ENCODE measurements around the gene NTM.

- TF ChIP-seq, protein P1, sequence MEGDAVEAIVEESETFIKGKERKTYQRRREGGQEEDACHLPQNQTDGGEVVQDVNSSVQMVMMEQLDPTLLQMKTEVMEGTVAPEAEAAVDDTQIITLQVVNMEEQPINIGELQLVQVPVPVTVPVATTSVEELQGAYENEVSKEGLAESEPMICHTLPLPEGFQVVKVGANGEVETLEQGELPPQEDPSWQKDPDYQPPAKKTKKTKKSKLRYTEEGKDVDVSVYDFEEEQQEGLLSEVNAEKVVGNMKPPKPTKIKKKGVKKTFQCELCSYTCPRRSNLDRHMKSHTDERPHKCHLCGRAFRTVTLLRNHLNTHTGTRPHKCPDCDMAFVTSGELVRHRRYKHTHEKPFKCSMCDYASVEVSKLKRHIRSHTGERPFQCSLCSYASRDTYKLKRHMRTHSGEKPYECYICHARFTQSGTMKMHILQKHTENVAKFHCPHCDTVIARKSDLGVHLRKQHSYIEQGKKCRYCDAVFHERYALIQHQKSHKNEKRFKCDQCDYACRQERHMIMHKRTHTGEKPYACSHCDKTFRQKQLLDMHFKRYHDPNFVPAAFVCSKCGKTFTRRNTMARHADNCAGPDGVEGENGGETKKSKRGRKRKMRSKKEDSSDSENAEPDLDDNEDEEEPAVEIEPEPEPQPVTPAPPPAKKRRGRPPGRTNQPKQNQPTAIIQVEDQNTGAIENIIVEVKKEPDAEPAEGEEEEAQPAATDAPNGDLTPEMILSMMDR (IDR thresholded peaks at IDR 0.05), result no peak
- TF ChIP-seq ZFX (IDR thresholded peaks at IDR 0.05; ENCODE audit: borderline replicate concordance), result no peak
Observed at GRCh38 chr11:131637469-131638175, 267.2 kb downstream of the NTM start.
